Body of pancreas (tissue), 4 donors: Measurements from ENCODE around the gene BTBD3.

Experiments used
- CTCF ChIP-seq, 7 experiments: fragments of 450-650 bp in 4 of 7; fragments of 200-600 bp in 3 of 7; sonication (generic) in 3 of 7; IDR thresholded peaks; one replicate each; pipeline ENCODE4 v1.5.1; 2016 to 2019; ENCODE audit warnings: antibody characterized with exemption in 7 of 7
- POLR2A ChIP-seq, 3 donors: fragments of 450-650 bp; IDR thresholded peaks; one replicate each; pipeline ENCODE4 v1.6.1; 2016; ENCODE audit warnings: antibody characterized with exemption in 3 of 3, mild to moderate bottlenecking in 2 of 3

GRCh38 chr20:11901127-11901526 is 16.6 kb upstream of the BTBD3 start:
- no peak for TF ChIP-seq CTCF (IDR thresholded peaks at IDR 0.05)
- TF ChIP-seq POLR2A (IDR thresholded peaks at IDR 0.05): no peak
